ENCODE measurements around the gene ALDH1A1.

GRCh38 chr9:72872718-72873117 lies 80.1 kb downstream of the ALDH1A1 start:
- no peak for TF ChIP-seq CTCF (IDR thresholded peaks at IDR 0.05)
- no peak for TF ChIP-seq POLR2A (IDR thresholded peaks at IDR 0.05)

Data from esophagus squamous epithelium (tissue), 4 donors.